ENCODE results near the gene CELA3B. TPM values are rescaled to one million over a fixed set of nuclear protein-coding genes. Genes with fewer than 3 reads are reported as not detected.

Gene CELA3B
- total and polyA plus RNA-seq, 2 of the 13 experiments (the other 11 are each of a cell fraction or from before 2014, with no cell fraction given): 0.34 TPM; not detected in 1

GRCh38 chr1:21963477-21964217 lies 13.2 kb upstream of the CELA3B start (continued):
- TF ChIP-seq NR0B2 (CRISPR knock-in tag; IDR thresholded peaks at IDR 0.05) (no peak), MIXL1 (CRISPR knock-in tag; IDR thresholded peaks at IDR 0.05) (no peak), ZBTB8A (CRISPR knock-in tag; IDR thresholded peaks at IDR 0.05; ENCODE audit: borderline replicate concordance, low read depth) (no peak), PAX8 (CRISPR knock-in tag; IDR thresholded peaks at IDR 0.05; ENCODE audit: borderline replicate concordance) (no peak), NFIC (IDR thresholded peaks at IDR 0.05; ENCODE audit: low read length) (no peak), ZFYVE20 (CRISPR knock-in tag; IDR thresholded peaks at IDR 0.05; ENCODE audit: borderline replicate concordance, low read depth) (no peak), RAD21 (CRISPR knock-in tag; IDR thresholded peaks at IDR 0.05) (peak; percentile 94), KDM5B (CRISPR knock-in tag; IDR thresholded peaks at IDR 0.05; ENCODE audit: borderline replicate concordance) (no peak), ERF (CRISPR knock-in tag; IDR thresholded peaks at IDR 0.05) (peak; percentile 34; the same call in 1 of the 2 replicates), PAXIP1 (CRISPR knock-in tag; conservative IDR thresholded peaks at IDR 0.05) (no peak), NFIB (CRISPR knock-in tag; IDR thresholded peaks at IDR 0.05; ENCODE audit: borderline replicate concordance) (no peak), SOX13 (IDR thresholded peaks at IDR 0.05) (no peak), SOX13 (CRISPR knock-in tag; conservative IDR thresholded peaks at IDR 0.05 in 1 of 2, IDR thresholded peaks at IDR 0.05 in 1 of 2) (peak in 1 of 2 experiments; percentile 13; a peak in 1 of 4 replicates), SP4 (CRISPR knock-in tag; IDR thresholded peaks at IDR 0.05) (0 out of 2 replicates have a peak, but pooled peaks have one; percentile 41), GLMP (CRISPR knock-in tag; IDR thresholded peaks at IDR 0.05; ENCODE audit: borderline replicate concordance) (no peak), ZNF883 (CRISPR knock-in tag; IDR thresholded peaks at IDR 0.05; ENCODE audit: not compliant biosample characterization) (no peak), ARNT2 (CRISPR knock-in tag; IDR thresholded peaks at IDR 0.05; ENCODE audit: low read depth) (no peak), HOMEZ (CRISPR knock-in tag; IDR thresholded peaks at IDR 0.05; ENCODE audit: low read depth) (peak; percentile 51; the same call in 1 of the 2 replicates), ZNF792 (CRISPR knock-in tag; IDR thresholded peaks at IDR 0.05) (peak; percentile 36; the same call in 1 of the 2 replicates), ZNF580 (CRISPR knock-in tag; IDR thresholded peaks at IDR 0.05; ENCODE audit: borderline replicate concordance, low read depth) (no peak), NRL (CRISPR knock-in tag; IDR thresholded peaks at IDR 0.05; ENCODE audit: borderline replicate concordance) (no peak), ZNF790 (CRISPR knock-in tag; IDR thresholded peaks at IDR 0.05; ENCODE audit: borderline replicate concordance) (no peak), ATM (IDR thresholded peaks at IDR 0.05; ENCODE audit: borderline replicate concordance) (no peak)

All from HepG2 (cell line).